Fibroblast of mammary gland (primary cell): ENCODE data around the gene ZBTB21.

Experiments used
- DNase-seq: peaks from one replicate; pipeline ENCODE4 v3.0.0-alpha.2; 2010; ENCODE audit warnings: low read depth
- H3K4me3 ChIP-seq: 2 replicates; pipeline ENCODE4 v1.5.1; 2011; ENCODE audit warnings: low read depth, mild to moderate bottlenecking, low read length, moderate library complexity; ENCODE audit not compliant: control insufficient read depth
- CTCF ChIP-seq: conservative IDR thresholded peaks from 2 replicates; pipeline ENCODE4 v1.5.1; 2011; ENCODE audit warnings: low read depth, low read length, inconsistent platforms; ENCODE audit not compliant: control insufficient read depth, insufficient read depth

Gene ZBTB21

GRCh38 chr21:42037516-42037915 is 27.4 kb upstream of the ZBTB21 start:
- TF ChIP-seq CTCF, result no peak
- no peak for DNase-seq
- H3K4me3 ChIP-seq, result no peak overlapping the region

GRCh38 chr21:42036313-42036712 is 26.2 kb upstream of the ZBTB21 start:
- no peak for DNase-seq
- no peak overlapping the region for H3K4me3 ChIP-seq
- TF ChIP-seq CTCF, result no peak

GRCh38 chr21:42032968-42033367 is 22.8 kb upstream of the ZBTB21 start:
- TF ChIP-seq CTCF, result no peak
- no peak for DNase-seq
- no peak overlapping the region for H3K4me3 ChIP-seq

GRCh38 chr21:42032266-42032665 is 22.1 kb upstream of the ZBTB21 start:
- no peak overlapping the region for H3K4me3 ChIP-seq
- DNase-seq, result no peak
- no peak for TF ChIP-seq CTCF

- no peak for DNase-seq
- no peak for TF ChIP-seq CTCF
- H3K4me3 ChIP-seq, result no peak overlapping the region
Observed at GRCh38 chr21:42031816-42032215, 21.7 kb upstream of the ZBTB21 start.

- DNase-seq, result no peak
- TF ChIP-seq CTCF, result no peak
- no peak overlapping the region for H3K4me3 ChIP-seq
Observed at GRCh38 chr21:42031241-42031640, 21.1 kb upstream of the ZBTB21 start.

- no peak for TF ChIP-seq CTCF
- DNase-seq, result no peak
- no peak overlapping the region for H3K4me3 ChIP-seq
Observed at GRCh38 chr21:42030311-42030710, 20.2 kb upstream of the ZBTB21 start.
